ENCODE measurements around the gene TRMT5. TPM values are rescaled to one million over a fixed set of nuclear protein-coding genes. Genes with fewer than 3 reads are reported as not detected.

TRMT5 gene
- total RNA-seq, 2 experiments from 2014 or later: 7.0 to 14.5 TPM

DNA sequence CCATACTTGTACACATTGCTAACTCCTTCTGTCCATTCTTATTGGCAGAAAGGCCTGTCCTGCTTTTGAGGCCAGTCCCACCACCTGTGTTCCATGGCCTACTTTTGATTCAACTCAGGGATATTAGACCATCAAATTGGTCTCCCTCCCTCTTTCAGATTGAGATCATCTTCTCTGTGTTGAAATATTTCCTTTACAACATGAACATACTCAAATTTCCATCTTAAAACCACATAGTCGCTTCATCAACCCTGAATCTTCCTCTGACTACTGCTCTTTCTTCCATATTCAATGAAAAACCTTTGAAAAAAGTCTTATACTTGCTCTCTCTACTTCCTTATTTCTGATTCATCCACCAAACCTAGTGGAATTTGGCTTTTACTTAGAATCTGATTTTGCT, 34.9 kb downstream of the TRMT5 start:
- no peaks in the 10 kb centered on the region for H3K9me2 ChIP-seq (ENCODE audit: insufficient read depth, low read length)
- intact Hi-C loops (cut with micrococcal nuclease; ENCODE audit: unreplicated experiment): no loop called here
- H3K27ac ChIP-seq (ENCODE audit: low read depth, low read length, poor library complexity, severe bottlenecking): no peak overlapping the region
- no peak for DNase-seq (ENCODE audit: low spot score)
- H3K4me2 ChIP-seq (ENCODE audit: low read length): no peak overlapping the region
- H3K79me2 ChIP-seq (ENCODE audit: insufficient read depth, low read depth, low read length): no peaks in the 10 kb centered on the region
- no peaks in the 10 kb centered on the region for H3K9me3 ChIP-seq (ENCODE audit: low read length)
- ChIA-PET POLR2A (no interaction called here), CTCF (ENCODE audit: unreplicated experiment) (no interaction called here)
- H3K4me3 ChIP-seq (ENCODE audit: low read depth, low read length, poor library complexity, severe bottlenecking): no peak overlapping the region
- no peaks in the 10 kb centered on the region for H3K36me3 ChIP-seq (ENCODE audit: insufficient read depth, low read length)
- H4K20me1 ChIP-seq (ENCODE audit: insufficient read depth, low read length): no peaks in the 10 kb centered on the region
- TF ChIP-seq, protein P1, sequence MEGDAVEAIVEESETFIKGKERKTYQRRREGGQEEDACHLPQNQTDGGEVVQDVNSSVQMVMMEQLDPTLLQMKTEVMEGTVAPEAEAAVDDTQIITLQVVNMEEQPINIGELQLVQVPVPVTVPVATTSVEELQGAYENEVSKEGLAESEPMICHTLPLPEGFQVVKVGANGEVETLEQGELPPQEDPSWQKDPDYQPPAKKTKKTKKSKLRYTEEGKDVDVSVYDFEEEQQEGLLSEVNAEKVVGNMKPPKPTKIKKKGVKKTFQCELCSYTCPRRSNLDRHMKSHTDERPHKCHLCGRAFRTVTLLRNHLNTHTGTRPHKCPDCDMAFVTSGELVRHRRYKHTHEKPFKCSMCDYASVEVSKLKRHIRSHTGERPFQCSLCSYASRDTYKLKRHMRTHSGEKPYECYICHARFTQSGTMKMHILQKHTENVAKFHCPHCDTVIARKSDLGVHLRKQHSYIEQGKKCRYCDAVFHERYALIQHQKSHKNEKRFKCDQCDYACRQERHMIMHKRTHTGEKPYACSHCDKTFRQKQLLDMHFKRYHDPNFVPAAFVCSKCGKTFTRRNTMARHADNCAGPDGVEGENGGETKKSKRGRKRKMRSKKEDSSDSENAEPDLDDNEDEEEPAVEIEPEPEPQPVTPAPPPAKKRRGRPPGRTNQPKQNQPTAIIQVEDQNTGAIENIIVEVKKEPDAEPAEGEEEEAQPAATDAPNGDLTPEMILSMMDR (conservative IDR thresholded peaks at IDR 0.05; ENCODE audit: low read length): no peak
- no peak for TF ChIP-seq EZH2phosphoT487 (IDR thresholded peaks at IDR 0.05; ENCODE audit: borderline replicate concordance, low read depth, low read length)
- no TSS peak for BruUV-seq (replicated peaks)
- H2AFZ ChIP-seq (ENCODE audit: low read length): no peak overlapping the region
- no peaks in the 10 kb centered on the region for H3K4me1 ChIP-seq (ENCODE audit: insufficient read depth, low read length, poor library complexity, severe bottlenecking)

DNA sequence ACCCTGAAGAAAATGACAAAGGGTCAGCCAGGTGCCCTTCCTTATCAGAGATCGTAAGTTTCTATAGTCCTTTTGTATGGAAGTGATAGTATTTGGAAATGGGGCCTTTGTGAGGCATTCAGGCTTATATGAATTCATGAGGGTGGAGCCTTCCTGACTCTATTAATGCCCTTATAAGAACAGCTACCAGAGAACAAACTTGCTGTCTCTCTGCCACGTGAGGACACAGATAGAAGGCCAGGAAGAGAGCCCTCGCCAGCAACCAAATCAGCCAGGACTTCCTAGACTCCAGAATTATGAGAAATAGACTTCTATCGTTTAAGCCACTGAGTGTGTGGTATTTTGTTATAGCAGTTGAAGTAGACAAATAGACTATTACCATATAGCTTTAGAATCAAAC, 36.7 kb downstream of the TRMT5 start:
- no peak for DNase-seq (ENCODE audit: low spot score)
- no TSS peak for BruUV-seq (replicated peaks)
- ChIA-PET CTCF (ENCODE audit: unreplicated experiment) (no interaction called here), POLR2A (no interaction called here)
- no peak overlapping the region for H3K27ac ChIP-seq (ENCODE audit: low read depth, low read length, poor library complexity, severe bottlenecking)
- H3K79me2 ChIP-seq (ENCODE audit: insufficient read depth, low read depth, low read length): no peaks in the 10 kb centered on the region
- no peaks in the 10 kb centered on the region for H3K36me3 ChIP-seq (ENCODE audit: insufficient read depth, low read length)
- H3K4me2 ChIP-seq (ENCODE audit: low read length): no peak overlapping the region
- no peaks in the 10 kb centered on the region for H3K9me2 ChIP-seq (ENCODE audit: insufficient read depth, low read length)
- no peak for TF ChIP-seq EZH2phosphoT487 (IDR thresholded peaks at IDR 0.05; ENCODE audit: borderline replicate concordance, low read depth, low read length)
- TF ChIP-seq, protein P1 (conservative IDR thresholded peaks at IDR 0.05; ENCODE audit: low read length): no peak
- no peaks in the 10 kb centered on the region for H4K20me1 ChIP-seq (ENCODE audit: insufficient read depth, low read length)
- intact Hi-C loops (cut with micrococcal nuclease; ENCODE audit: unreplicated experiment): no loop called here
- no peak overlapping the region for H3K4me3 ChIP-seq (ENCODE audit: low read depth, low read length, poor library complexity, severe bottlenecking)
- H3K9me3 ChIP-seq (ENCODE audit: low read length): no peaks in the 10 kb centered on the region
- no peaks in the 10 kb centered on the region for H3K4me1 ChIP-seq (ENCODE audit: insufficient read depth, low read length, poor library complexity, severe bottlenecking)
- H2AFZ ChIP-seq (ENCODE audit: low read length): no peak overlapping the region

DNA sequence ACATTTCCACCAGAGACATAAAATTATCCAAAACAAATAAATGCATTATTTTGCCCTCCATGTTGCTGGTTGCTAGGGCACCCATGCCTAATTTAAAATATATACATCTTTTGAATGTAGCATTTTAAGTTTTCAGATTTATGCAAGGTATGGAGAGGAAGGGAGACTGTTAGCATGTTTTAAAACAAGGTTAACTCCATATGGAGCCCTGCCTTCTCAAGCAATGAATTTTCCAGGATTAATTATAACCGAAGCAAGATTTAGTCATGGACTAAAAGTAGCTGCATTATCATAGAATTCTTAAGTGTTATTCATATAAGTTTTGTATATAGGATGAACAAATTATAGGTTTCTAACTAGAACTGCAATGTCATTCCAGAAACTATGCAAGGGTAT, 37.2 kb downstream of the TRMT5 start:
- ChIA-PET CTCF (ENCODE audit: unreplicated experiment) (no interaction called here), POLR2A (interaction anchor here (0.6 to 0.8 kb wide), 3 partner anchors 7 to 335 kb away, joined by 3 to 6 read pairs (median 3); no protein-coding TSS in a partner anchor)
- no peaks in the 10 kb centered on the region for H3K36me3 ChIP-seq (ENCODE audit: insufficient read depth, low read length)
- no peak for DNase-seq (ENCODE audit: low spot score)
- H3K79me2 ChIP-seq (ENCODE audit: insufficient read depth, low read depth, low read length): no peaks in the 10 kb centered on the region
- no peak overlapping the region for H3K4me3 ChIP-seq (ENCODE audit: low read depth, low read length, poor library complexity, severe bottlenecking)
- no peaks in the 10 kb centered on the region for H3K9me3 ChIP-seq (ENCODE audit: low read length)
- BruUV-seq (replicated peaks): no TSS peak
- intact Hi-C loops (cut with micrococcal nuclease; ENCODE audit: unreplicated experiment): no loop called here
- TF ChIP-seq, protein P1 (conservative IDR thresholded peaks at IDR 0.05; ENCODE audit: low read length): no peak
- TF ChIP-seq EZH2phosphoT487 (IDR thresholded peaks at IDR 0.05; ENCODE audit: borderline replicate concordance, low read depth, low read length): no peak
- H3K4me2 ChIP-seq (ENCODE audit: low read length): no peak overlapping the region
- no peak overlapping the region for H3K27ac ChIP-seq (ENCODE audit: low read depth, low read length, poor library complexity, severe bottlenecking)
- H2AFZ ChIP-seq (ENCODE audit: low read length): no peak overlapping the region
- H3K9me2 ChIP-seq (ENCODE audit: insufficient read depth, low read length): no peaks in the 10 kb centered on the region
- H4K20me1 ChIP-seq (ENCODE audit: insufficient read depth, low read length): no peaks in the 10 kb centered on the region
- H3K4me1 ChIP-seq (ENCODE audit: insufficient read depth, low read length, poor library complexity, severe bottlenecking): no peaks in the 10 kb centered on the region
